H1 (cell line): Measurements from ENCODE around the gene TEX11. TPM values are rescaled to one million over a fixed set of nuclear protein-coding genes. Genes with fewer than 3 reads are reported as not detected.
"Not testable (repeated sequence)": the region's sequence is repeated elsewhere in the genome, so short reads cannot be mapped to it uniquely, and the experiment has no call there.

Source experiments
- CTCF ChIA-PET: fragments of 300-600 bp; sonication (Branson Sonifier 250); formaldehyde crosslinking; loops from one replicate; lab custom pipeline; 2021; ENCODE audit not compliant: partially characterized antibody; lab: Charles Lee
- POLR2A ChIA-PET: fragments of 300-600 bp; sonication (Branson Sonifier 250); formaldehyde crosslinking; loops from one replicate; lab custom pipeline; 2021; ENCODE audit warnings: inconsistent platforms; ENCODE audit not compliant: partially characterized antibody; lab: Charles Lee
- DNase-seq, 2 experiments: peaks; one replicate each; pipeline versions ENCODE4 v3.0.0 to v3.0.0-alpha.2; 2010 to 2022; ENCODE audit warnings: low spot score in 2 of 2, low read depth in 1 of 2, mixed read lengths in 1 of 2
- FAIRE-seq: peaks from 2 replicates; lab custom pipeline; 2011; peaks lifted over from hg19 to GRCh38; lab: Jason Lieb, UNC
- H2AFZ ChIP-seq: 2 replicates; pipeline ENCODE4 v1.8.1; 2012; ENCODE audit warnings: low read length, inconsistent platforms
- H2AK5ac ChIP-seq: 2 replicates; pipeline ENCODE4 v1.6.1; 2013; ENCODE audit warnings: low read depth, low read length
- H2BK120ac ChIP-seq: replicated peaks from 2 replicates; pipeline ENCODE3; 2013; ENCODE audit warnings: low read depth, low read length, inconsistent platforms
- H2BK12ac ChIP-seq: 2 replicates; pipeline ENCODE4 v1.6.1; 2013; ENCODE audit warnings: low read depth, low read length
- H2BK15ac ChIP-seq: 2 replicates; pipeline ENCODE4 v1.6.1; 2013; ENCODE audit warnings: low read length
- H2BK20ac ChIP-seq: 2 replicates; pipeline ENCODE4 v1.6.1; 2013; ENCODE audit warnings: low read length
- H2BK5ac ChIP-seq: 2 replicates; pipeline ENCODE4 v1.6.1; 2013; ENCODE audit warnings: low read depth, low read length
- H3K14ac ChIP-seq: 2 replicates; pipeline ENCODE4 v1.6.1; 2013; ENCODE audit warnings: inconsistent platforms; ENCODE audit not compliant: insufficient read length
- H3K18ac ChIP-seq: 2 replicates; pipeline ENCODE4 v1.6.1; 2013; ENCODE audit warnings: low read length; ENCODE audit errors: extremely low read depth
- H3K23ac ChIP-seq: 2 replicates; pipeline ENCODE4 v1.6.1; 2013; ENCODE audit warnings: inconsistent platforms; ENCODE audit not compliant: insufficient read length
- H3K23me2 ChIP-seq: 2 replicates; pipeline ENCODE4 v1.6.1; 2013; ENCODE audit warnings: low read depth, low read length
- H3K27ac ChIP-seq: 2 replicates; pipeline ENCODE4 v1.6.1; 2011; ENCODE audit warnings: low read depth, low read length, inconsistent platforms
- H3K27me3 ChIP-seq, 4 experiments: replicated peaks in 1 of 4; 1 replicate in 1 of 4; 2 replicates in 3 of 4; pipeline versions ENCODE4 v1.6.1 to v1.8.1; 2011 to 2013; ENCODE audit warnings: low read length in 3 of 4, mild to moderate bottlenecking in 3 of 4, inconsistent platforms in 2 of 4, mixed read lengths in 2 of 4, moderate library complexity in 1 of 4; ENCODE audit not compliant: control insufficient read depth in 3 of 4, insufficient read depth in 3 of 4; ENCODE audit errors: extremely low read depth in 1 of 4
- H3K36me3 ChIP-seq, 4 experiments: 2 replicates each; pipeline versions ENCODE4 v1.6.1 to v1.8.1; 2011 to 2013; ENCODE audit warnings: mild to moderate bottlenecking in 4 of 4, low read length in 3 of 4, moderate library complexity in 2 of 4, control low read depth in 1 of 4, inconsistent platforms in 1 of 4; ENCODE audit not compliant: insufficient read depth in 4 of 4, control insufficient read depth in 2 of 4
- H3K4ac ChIP-seq: replicated peaks from 2 replicates; pipeline ENCODE3; 2013; ENCODE audit warnings: low read length, low read depth, mixed read lengths, inconsistent platforms; ENCODE audit not compliant: insufficient read length
- H3K4me1 ChIP-seq, 4 experiments: replicated peaks in 1 of 4; 1 replicate in 1 of 4; 2 replicates in 3 of 4; pipeline versions ENCODE4 v1.6.1 to v1.8.1; 2011 to 2013; ENCODE audit warnings: low read length in 3 of 4, inconsistent platforms in 2 of 4, mixed read lengths in 1 of 4; ENCODE audit not compliant: insufficient read depth in 4 of 4, control insufficient read depth in 3 of 4
- H3K4me2 ChIP-seq, 2 experiments: 2 replicates each; pipeline versions ENCODE4 v1.6.1 to v1.8.1; 2011 to 2013; ENCODE audit warnings: low read depth in 2 of 2, low read length in 2 of 2, control low read depth in 1 of 2, inconsistent platforms in 1 of 2, mild to moderate bottlenecking in 1 of 2; ENCODE audit not compliant: insufficient read depth in 1 of 2
- H3K4me3 ChIP-seq, 4 experiments: fragments of 200-600, 300-600 bp in 1 of 4; sonication (generic), shearing (Covaris generic), sonication (Bioruptor Twin) in 1 of 4; 2 replicates each; pipeline versions ENCODE4 v1.5.1 to v1.8.1; 2011 to 2016; ENCODE audit warnings: low read length in 4 of 4, low read depth in 3 of 4, control low read depth in 2 of 4, inconsistent platforms in 2 of 4, mild to moderate bottlenecking in 2 of 4, mixed read lengths in 1 of 4, moderate library complexity in 1 of 4; ENCODE audit not compliant: insufficient read depth in 2 of 4; ENCODE audit errors: extremely low read depth in 1 of 4
- H3K56ac ChIP-seq: replicated peaks from 2 replicates; pipeline ENCODE3; 2013; ENCODE audit warnings: low read depth, mild to moderate bottlenecking, mixed read lengths, low read length, inconsistent platforms; ENCODE audit not compliant: insufficient read length
- H3K79me1 ChIP-seq: 2 replicates; pipeline ENCODE4 v1.6.1; 2013; ENCODE audit warnings: low read depth, low read length, control low read depth
- H3K79me2 ChIP-seq, 2 experiments: 2 replicates each; pipeline versions ENCODE4 v1.6.1 to v1.8.1; 2012 to 2013; ENCODE audit warnings: low read length in 2 of 2, mild to moderate bottlenecking in 2 of 2, inconsistent platforms in 1 of 2; ENCODE audit not compliant: insufficient read depth in 2 of 2, control insufficient read depth in 1 of 2
- H3K9ac ChIP-seq, 4 experiments: replicated peaks in 1 of 4; 1 replicate in 1 of 4; 2 replicates in 3 of 4; pipeline versions ENCODE4 v1.6.1 to v1.8.1; 2011 to 2013; ENCODE audit warnings: low read depth in 3 of 4, low read length in 3 of 4, control low read depth in 2 of 4, mild to moderate bottlenecking in 2 of 4, moderate library complexity in 2 of 4, inconsistent platforms in 1 of 4; ENCODE audit errors: extremely low read depth in 1 of 4
- H3K9me3 ChIP-seq, 2 experiments: 2 replicates each; pipeline versions ENCODE4 v1.6.1 to v1.8.1; 2012 to 2013; ENCODE audit warnings: mild to moderate bottlenecking in 2 of 2, moderate library complexity in 2 of 2, control low read depth in 1 of 2, inconsistent platforms in 1 of 2, low read depth in 1 of 2, low read length in 1 of 2, mixed read lengths in 1 of 2; ENCODE audit not compliant: insufficient read depth in 2 of 2
- H4K20me1 ChIP-seq, 2 experiments: replicated peaks in 1 of 2; 2 replicates each; pipeline versions ENCODE3 to v1.8.1; 2011 to 2013; ENCODE audit warnings: inconsistent platforms in 2 of 2, low read length in 2 of 2, mild to moderate bottlenecking in 1 of 2; ENCODE audit not compliant: insufficient read depth in 2 of 2, control insufficient read depth in 1 of 2
- H4K5ac ChIP-seq: 2 replicates; pipeline ENCODE4 v1.6.1; 2013; ENCODE audit warnings: low read length, low read depth, mixed read lengths, inconsistent platforms; ENCODE audit not compliant: insufficient read length
- H4K8ac ChIP-seq: 2 replicates; pipeline ENCODE4 v1.8.0; 2013; ENCODE audit warnings: mild to moderate bottlenecking, moderate library complexity, low read length, inconsistent platforms; ENCODE audit not compliant: insufficient read depth; ENCODE audit errors: extremely low read depth
- H4K91ac ChIP-seq: replicated peaks from 2 replicates; pipeline ENCODE3; 2013; ENCODE audit warnings: low read length, mixed read lengths, inconsistent platforms; ENCODE audit not compliant: insufficient read length
- WGBS, 2 experiments: shearing (Covaris generic) in 1 of 2; methylation state at CpG; one replicate each; pipeline versions ENCODE4 v1.1.6 to v1.1.7; 2013 to 2015; ENCODE audit warnings: low lambda C conversion rate in 2 of 2, mixed read lengths in 2 of 2, inconsistent platforms in 1 of 2, low coverage in 1 of 2, missing lambda C conversion rate in 1 of 2; ENCODE audit not compliant: insufficient replicate concordance in 2 of 2, insufficient coverage in 1 of 2, insufficient read length in 1 of 2; ENCODE audit errors: extremely low coverage in 1 of 2, missing lambda C conversion rate in 1 of 2; 5-methylcytosine and 5-hydroxymethylcytosine counted together
- polyA plus RNA-seq, 7 experiments: library from polyadenylated mRNA; depleted of rRNA in 3 of 7; stranded (reverse) in 5 of 7; unstranded in 2 of 7; fragments of >200 nt in 5 of 7; fragments of 200-250 nt in 2 of 7; gene quantifications; 1 replicate in 5 of 7; 2 replicates in 1 of 7; 4 replicates in 1 of 7; pipeline versions ENCODE4 v1.2.1 to v1.2.3, GENCODE V29; 2011 to 2013; ENCODE audit warnings: missing spikeins in 2 of 7, mixed read lengths in 2 of 7
- total RNA-seq: library from RNA; stranded (reverse); fragmentation: NEBNext Ultra II Directional; extraction: Animal tissue kit (Norgen Biotek cat#: 25700); gene quantifications from 2 replicates; pipeline ENCODE4 v1.2.1, GENCODE V29; 2021

TEX11 gene
- total and polyA plus RNA-seq, 2 of the 8 experiments (the other 6 are each of a cell fraction or from before 2014, with no cell fraction given), result 0.11 to 0.74 TPM

GRCh38 chrX:70657546-70657945 lies 251.0 kb downstream of the TEX11 start:
- H4K20me1 ChIP-seq, H3K56ac ChIP-seq, POLR2A ChIA-PET, H3K18ac ChIP-seq, H3K23ac ChIP-seq, H3K9ac ChIP-seq, CTCF ChIA-PET, H4K5ac ChIP-seq, H4K8ac ChIP-seq, H3K79me1 ChIP-seq, H3K4me2 ChIP-seq, DNase-seq, H3K23me2 ChIP-seq, H3K4ac ChIP-seq, H4K91ac ChIP-seq, H3K4me3 ChIP-seq, H2BK5ac ChIP-seq, H3K14ac ChIP-seq, H3K9me3 ChIP-seq, H2BK15ac ChIP-seq, H3K27ac ChIP-seq, FAIRE-seq, H3K4me1 ChIP-seq, H3K36me3 ChIP-seq, H2BK20ac ChIP-seq, H3K27me3 ChIP-seq, H2BK12ac ChIP-seq, H3K79me2 ChIP-seq, H2AFZ ChIP-seq, H2BK120ac ChIP-seq, H2AK5ac ChIP-seq: not testable (repeated sequence)
- 100% methylated on average over 2 of the region's 4 CpGs; no CpG with 5 or more reads in 1 of the 2 experiments for WGBS, 2 experiments
